GM23248 (cell line): ENCODE results near the gene ATG5. TPM values are rescaled to one million over a fixed set of nuclear protein-coding genes. Genes with fewer than 3 reads are reported as not detected.
"Not testable (repeated sequence)": the region's sequence is repeated elsewhere in the genome, so short reads cannot be mapped to it uniquely, and the experiment has no call there.

Experiments used
- DNase-seq: peaks from one replicate; pipeline ENCODE4 v3.0.0-alpha.2; 2015
- H2AFZ ChIP-seq: fragments of 200-600 bp; sonication (generic); 2 replicates; pipeline ENCODE4 v1.6.1; 2016; ENCODE audit warnings: antibody characterized with exemption
- H3F3A ChIP-seq: fragments of 200-600 bp; sonication (generic); 2 replicates; pipeline ENCODE4 v1.6.1; 2016; ENCODE audit warnings: mild to moderate bottlenecking, antibody characterized with exemption, mixed run types; ENCODE audit not compliant: insufficient read depth
- H3K27ac ChIP-seq: fragments of 200-600 bp; sonication (generic); 2 replicates; pipeline ENCODE4 v1.5.1; 2016; ENCODE audit warnings: mild to moderate bottlenecking
- H3K27me3 ChIP-seq: fragments of 200-600 bp; sonication (generic); replicated peaks from 2 replicates; pipeline ENCODE4 v1.6.1; 2016; ENCODE audit warnings: mild to moderate bottlenecking; ENCODE audit not compliant: insufficient read depth
- H3K36me3 ChIP-seq: fragments of 200-600 bp; sonication (generic); 2 replicates; pipeline ENCODE4 v1.6.1; 2016; ENCODE audit warnings: low read depth, mild to moderate bottlenecking
- H3K4me1 ChIP-seq: fragments of 200-600 bp; sonication (generic); 2 replicates; pipeline ENCODE4 v1.6.1; 2016; ENCODE audit warnings: mild to moderate bottlenecking; ENCODE audit not compliant: insufficient read depth
- H3K4me2 ChIP-seq: fragments of 200-600 bp; sonication (generic); one replicate; pipeline ENCODE4 v1.6.1; 2016; ENCODE audit warnings: mild to moderate bottlenecking; ENCODE audit not compliant: unreplicated experiment
- H3K4me3 ChIP-seq: fragments of 200-600 bp; sonication (generic); 2 replicates; pipeline ENCODE4 v1.5.1; 2016; ENCODE audit warnings: mild to moderate bottlenecking
- H3K79me2 ChIP-seq: fragments of 200-600 bp; sonication (generic); 2 replicates; pipeline ENCODE4 v1.6.1; 2016; ENCODE audit warnings: mild to moderate bottlenecking; ENCODE audit not compliant: insufficient read depth
- H3K9ac ChIP-seq: fragments of 200-600 bp; sonication (generic); 2 replicates; pipeline ENCODE4 v1.6.1; 2016; ENCODE audit warnings: mild to moderate bottlenecking
- H3K9me2 ChIP-seq: fragments of 200-600 bp; sonication (generic); 2 replicates; pipeline ENCODE4 v1.6.1; 2016; ENCODE audit warnings: mixed run types, mild to moderate bottlenecking, moderate library complexity; ENCODE audit not compliant: insufficient read depth
- H3K9me3 ChIP-seq: fragments of 200-600 bp; sonication (generic); one replicate; pipeline ENCODE4 v1.6.1; 2017; ENCODE audit warnings: low read depth
- H4K20me1 ChIP-seq: fragments of 200-600 bp; sonication (generic); 2 replicates; pipeline ENCODE4 v1.6.0; 2016; ENCODE audit not compliant: insufficient read depth
- EZH2 ChIP-seq: fragments of 200-600 bp; sonication (generic); IDR thresholded peaks from 2 replicates; pipeline ENCODE4 v1.6.1; 2018; ENCODE audit warnings: antibody characterized with exemption, mild to moderate bottlenecking; ENCODE audit not compliant: insufficient read depth, poor library complexity, severe bottlenecking
- EZH2phosphoT487 ChIP-seq: fragments of 200-600 bp; sonication (generic); IDR thresholded peaks from 2 replicates; pipeline ENCODE4 v1.6.1; 2018; ENCODE audit warnings: antibody characterized with exemption, moderate library complexity, mild to moderate bottlenecking, low read depth; ENCODE audit not compliant: insufficient read depth
- WGBS, 2 experiments: methylation state at CpG; one replicate each; pipeline ENCODE4 v1.1.6; 2015 to 2017; ENCODE audit warnings: low lambda C conversion rate in 2 of 2, low coverage in 1 of 2; ENCODE audit errors: missing lambda C conversion rate in 2 of 2; 5-methylcytosine and 5-hydroxymethylcytosine counted together
- in situ Hi-C: fragments of 300-500 bp; cut with MboI; formaldehyde crosslinking; loops from 2 replicates; pipeline ENCODE4 v1.15.0; 2020
- polyA plus RNA-seq: library from polyadenylated mRNA; unstranded; fragments of >200 nt; fragmentation: Nextera tagmentation; extraction: Ambion mirVana; gene quantifications from 2 replicates; pipeline ENCODE4 v1.2.1, GENCODE V29; 2016
- total RNA-seq: library from RNA; depleted of rRNA; stranded (reverse); fragments of >200 nt; shearing (Covaris generic); gene quantifications from 2 replicates; pipeline ENCODE4 v1.2.3, GENCODE V29; 2014

ATG5 gene
- total and polyA plus RNA-seq, 2 experiments from 2014 or later, result 39.4 to 44.2 TPM

- H3K27ac ChIP-seq, result no peak overlapping the region
- in situ Hi-C loops, result no loop called here
- DNase-seq, result peak; percentile 58
- peak overlapping the region; percentile 49 for H3K4me2 ChIP-seq
- 0 out of 2 replicates have a peak overlapping the region, but pooled peaks have one; percentile 4 for H3K4me3 ChIP-seq
- no peak overlapping the region for H3K9ac ChIP-seq
- H2AFZ ChIP-seq, result 0 out of 2 replicates have a peak overlapping the region, but pooled peaks have one; percentile 10
- no peaks in the 10 kb centered on the region for H3K27me3 ChIP-seq
- no peaks in the 10 kb centered on the region for H3K9me3 ChIP-seq
- TF ChIP-seq EZH2phosphoT487 (no peak), EZH2 (no peak)
- peaks cover 53% of the 10 kb centered on the region for H3K4me1 ChIP-seq
- H4K20me1 ChIP-seq, result no peaks in the 10 kb centered on the region
- H3F3A ChIP-seq, result peaks cover 23% of the 10 kb centered on the region
- no peaks in the 10 kb centered on the region for H3K36me3 ChIP-seq
- no peaks in the 10 kb centered on the region for H3K79me2 ChIP-seq
- no peaks in the 10 kb centered on the region for H3K9me2 ChIP-seq
- 49 to 55% methylated on average over 12 of the region's 12 CpGs for WGBS, 2 experiments
Observed at GRCh38 chr6:106155219-106155830, 170.2 kb downstream of the ATG5 start.

GRCh38 chr6:106154326-106154725, 171.2 kb downstream of the ATG5 start:
- H2AFZ ChIP-seq, result no peak overlapping the region
- H3K4me2 ChIP-seq, result no peak overlapping the region
- H3K9ac ChIP-seq, result no peak overlapping the region
- H3K79me2 ChIP-seq, result no peaks in the 10 kb centered on the region
- TF ChIP-seq EZH2phosphoT487, result no peak
- no peak for TF ChIP-seq EZH2
- H3K4me3 ChIP-seq, result no peak overlapping the region
- no peaks in the 10 kb centered on the region for H3K9me3 ChIP-seq
- H3K27me3 ChIP-seq, result no peaks in the 10 kb centered on the region
- H3K36me3 ChIP-seq, result no peaks in the 10 kb centered on the region
- in situ Hi-C loops, result no loop called here
- no peaks in the 10 kb centered on the region for H3K9me2 ChIP-seq
- DNase-seq, result no peak
- no peaks in the 10 kb centered on the region for H4K20me1 ChIP-seq
- H3F3A ChIP-seq, result peaks cover 15% of the 10 kb centered on the region
- H3K27ac ChIP-seq, result no peak overlapping the region
- peaks cover 45% of the 10 kb centered on the region for H3K4me1 ChIP-seq
- WGBS, 2 experiments, result 94 to 98% methylated on average over 8 of the region's 8 CpGs

- DNase-seq, result peak; percentile 68
- Histone ChIP-seq H3K36me3 (no peaks in the 10 kb centered on the region), H3K4me1 (peaks cover 31% of the 10 kb centered on the region), H3K9me2 (no peaks in the 10 kb centered on the region), H3K4me3 (no peak overlapping the region), H3K9me3 (no peaks in the 10 kb centered on the region), H3K27me3 (no peaks in the 10 kb centered on the region), H3F3A (peaks cover 6% of the 10 kb centered on the region), H3K9ac (no peak overlapping the region), H4K20me1 (no peaks in the 10 kb centered on the region), H3K4me2 (no peak overlapping the region), H3K27ac (peak overlapping the region; percentile 12; the same call in 1 of the 2 replicates), H3K79me2 (no peaks in the 10 kb centered on the region), H2AFZ (no peak overlapping the region)
- TF ChIP-seq EZH2 (no peak), EZH2phosphoT487 (0 out of 2 replicates have a peak, but pooled peaks have one; percentile 67)
- in situ Hi-C loops, result no loop called here
- WGBS, 2 experiments, result 33 to 46% methylated on average over 4 of the region's 4 CpGs
Observed at GRCh38 chr6:106152952-106153351, 172.6 kb downstream of the ATG5 start.

- in situ Hi-C loops, H3K9me2 ChIP-seq, H3K4me2 ChIP-seq, H2AFZ ChIP-seq, H3K27me3 ChIP-seq, H3K9ac ChIP-seq, H3K79me2 ChIP-seq, H3K4me3 ChIP-seq, H3K36me3 ChIP-seq, H3F3A ChIP-seq, H3K9me3 ChIP-seq, DNase-seq, H4K20me1 ChIP-seq: not testable (repeated sequence)
- 71 to 84% methylated on average over 3 of the region's 3 CpGs for WGBS, 2 experiments
- Histone ChIP-seq H3K27ac (peak overlapping the region; percentile 12; the same call in 1 of the 2 replicates), H3K4me1 (peaks cover 31% of the 10 kb centered on the region)
Observed at GRCh38 chr6:106152476-106152875, 173.1 kb downstream of the ATG5 start.

- no peaks in the 10 kb centered on the region for H3K79me2 ChIP-seq
- WGBS, 2 experiments, result 88 to 95% methylated on average over 1 of the region's 1 CpG
- in situ Hi-C loops, result no loop called here
- no peaks in the 10 kb centered on the region for H4K20me1 ChIP-seq
- H2AFZ ChIP-seq, result no peak overlapping the region
- no peak overlapping the region for H3K4me3 ChIP-seq
- H3F3A ChIP-seq, result peaks cover 15% of the 10 kb centered on the region
- H3K9me3 ChIP-seq, result no peaks in the 10 kb centered on the region
- peaks cover 30% of the 10 kb centered on the region for H3K4me1 ChIP-seq
- H3K27ac ChIP-seq, result no peak overlapping the region
- H3K4me2 ChIP-seq, result no peak overlapping the region
- TF ChIP-seq EZH2phosphoT487 (no peak), EZH2 (no peak)
- DNase-seq, result no peak
- H3K9ac ChIP-seq, result no peak overlapping the region
- no peaks in the 10 kb centered on the region for H3K27me3 ChIP-seq
- no peaks in the 10 kb centered on the region for H3K9me2 ChIP-seq
- H3K36me3 ChIP-seq, result no peaks in the 10 kb centered on the region
Observed at GRCh38 chr6:106149472-106150069, 176.0 kb downstream of the ATG5 start.
